Measurements from ENCODE around the gene TBC1D22B.
A peak's percentile ranks its signal among the peaks of the same experiment; 100 is the strongest.

TBC1D22B gene

DNA sequence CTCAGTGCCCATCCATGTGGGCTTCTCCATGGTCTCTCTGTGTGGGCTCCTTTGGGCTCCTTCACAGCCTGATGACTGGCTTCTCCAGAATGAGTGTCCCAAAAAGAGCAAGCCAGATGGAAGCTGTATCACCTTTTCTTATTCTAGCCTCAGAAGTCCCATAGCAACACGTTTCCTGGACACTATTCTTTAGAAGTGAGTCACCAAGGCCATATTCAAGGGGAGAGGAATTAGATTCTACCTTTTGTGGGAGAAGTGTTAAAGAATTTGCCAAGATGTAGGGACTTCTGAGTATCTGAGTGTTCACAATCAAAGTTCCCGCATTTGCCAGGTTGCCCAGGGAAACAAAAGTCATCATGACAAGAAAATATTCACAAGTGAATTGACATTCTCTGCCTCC is 20.7 kb upstream of the TBC1D22B start:
- no peak for DNase-seq (ENCODE audit: low read depth)
- no peak overlapping the region for H3K4me3 ChIP-seq (ENCODE audit: low read depth, low read length)
- TF ChIP-seq MAX (IDR thresholded peaks at IDR 0.05; ENCODE audit: low read depth, low read length): no peak
- TF ChIP-seq POLR2A (IDR thresholded peaks at IDR 0.05; ENCODE audit: extremely low read depth, insufficient read length): no peak
- no peak for TF ChIP-seq MYC (IDR thresholded peaks at IDR 0.05; ENCODE audit: low read depth, low read length)
- TF ChIP-seq CTCF (IDR thresholded peaks at IDR 0.05; ENCODE audit: low read depth, low read length): no peak

GRCh38 chr6:37237789-37238188 is 19.8 kb upstream of the TBC1D22B start:
- DNase-seq (ENCODE audit: low read depth): no peak
- no peak for TF ChIP-seq MAX (IDR thresholded peaks at IDR 0.05; ENCODE audit: low read depth, low read length)
- TF ChIP-seq MYC (IDR thresholded peaks at IDR 0.05; ENCODE audit: low read depth, low read length): no peak
- no peak for TF ChIP-seq CTCF (IDR thresholded peaks at IDR 0.05; ENCODE audit: low read depth, low read length)
- TF ChIP-seq POLR2A (IDR thresholded peaks at IDR 0.05; ENCODE audit: extremely low read depth, insufficient read length): no peak

GRCh38 chr6:37238381-37238780 is 19.2 kb upstream of the TBC1D22B start:
- TF ChIP-seq CTCF (IDR thresholded peaks at IDR 0.05; ENCODE audit: low read depth, low read length) (no peak), MYC (IDR thresholded peaks at IDR 0.05; ENCODE audit: low read depth, low read length) (no peak), POLR2A (IDR thresholded peaks at IDR 0.05; ENCODE audit: extremely low read depth, insufficient read length) (no peak), MAX (IDR thresholded peaks at IDR 0.05; ENCODE audit: low read depth, low read length) (no peak)

More at GRCh38 chr6:37237789-37238188, 19.8 kb upstream of the TBC1D22B start:
- H3K4me3 ChIP-seq (ENCODE audit: low read depth, low read length): no peak overlapping the region

DNA sequence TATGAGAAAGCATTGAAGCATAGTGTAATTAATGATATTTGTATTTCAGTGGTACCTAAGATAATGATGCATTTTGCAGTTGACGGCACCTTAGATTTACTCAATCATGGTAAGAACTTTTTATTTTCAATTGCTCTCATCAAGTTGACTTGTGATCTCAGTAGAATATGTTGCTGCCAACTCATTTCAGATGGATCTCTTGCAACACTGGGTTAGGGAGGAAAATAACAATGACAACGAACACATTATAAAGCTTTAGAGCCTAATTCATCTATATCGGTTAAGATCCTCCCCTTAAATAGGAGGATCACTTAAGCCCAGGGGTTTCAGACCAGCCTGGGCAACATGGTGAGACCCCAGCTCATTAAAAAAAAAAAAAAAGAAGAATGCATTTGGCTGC is 18.0 kb upstream of the TBC1D22B start:
- DNase-seq (ENCODE audit: low read depth): no peak
- TF ChIP-seq MAX (IDR thresholded peaks at IDR 0.05; ENCODE audit: low read depth, low read length): no peak
- no peak for TF ChIP-seq POLR2A (IDR thresholded peaks at IDR 0.05; ENCODE audit: extremely low read depth, insufficient read length)
- no peak for TF ChIP-seq CTCF (IDR thresholded peaks at IDR 0.05; ENCODE audit: low read depth, low read length)
- TF ChIP-seq MYC (IDR thresholded peaks at IDR 0.05; ENCODE audit: low read depth, low read length): no peak
- no peak overlapping the region for H3K4me3 ChIP-seq (ENCODE audit: low read depth, low read length)

More at GRCh38 chr6:37238381-37238780, 19.2 kb upstream of the TBC1D22B start:
- no peak overlapping the region for H3K4me3 ChIP-seq (ENCODE audit: low read depth, low read length)
- DNase-seq (ENCODE audit: low read depth): no peak

DNA sequence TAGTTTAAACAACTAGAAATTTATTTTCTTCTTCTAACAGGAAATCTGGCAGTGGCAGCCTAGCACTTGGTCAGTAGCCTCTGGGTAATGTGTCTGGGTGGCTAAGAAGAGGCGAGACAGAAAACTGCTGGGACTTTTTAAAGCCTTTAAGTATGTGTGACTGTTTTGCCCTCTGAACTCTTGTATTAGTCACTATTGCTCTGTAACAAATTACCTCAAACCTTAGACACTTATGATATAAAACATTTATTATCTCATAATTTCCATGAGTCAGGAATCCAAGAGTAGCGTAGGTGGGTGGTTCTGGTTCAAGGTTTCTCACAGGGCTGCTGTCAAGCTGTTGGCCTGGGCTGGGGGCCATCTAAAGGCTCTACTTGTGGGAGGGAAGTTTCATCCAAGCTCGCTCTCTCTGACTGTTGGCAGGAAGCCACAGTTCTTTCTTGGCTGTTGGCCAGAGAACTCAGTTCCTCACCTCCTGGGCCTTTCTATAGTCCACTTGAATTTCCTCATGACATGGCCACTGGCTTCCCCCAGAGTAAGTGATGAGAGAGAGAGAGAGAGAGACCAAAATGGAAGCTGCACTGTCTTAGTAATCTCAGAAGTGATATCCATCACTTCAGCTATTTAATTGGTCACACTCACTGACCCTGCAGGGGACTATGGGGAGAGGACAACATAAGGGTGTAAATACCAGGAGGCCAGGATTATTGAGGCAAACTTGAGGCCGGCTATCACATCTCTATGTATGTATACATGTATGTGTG is 17.4 kb upstream of the TBC1D22B start:
- peak; percentile 91 for DNase-seq (ENCODE audit: low read depth)
- no peak overlapping the region for H3K4me3 ChIP-seq (ENCODE audit: low read depth, low read length)
- TF ChIP-seq MYC (IDR thresholded peaks at IDR 0.05; ENCODE audit: low read depth, low read length) (peak; percentile 13; the same call in 1 of the 2 replicates), MAX (IDR thresholded peaks at IDR 0.05; ENCODE audit: low read depth, low read length) (no peak), CTCF (IDR thresholded peaks at IDR 0.05; ENCODE audit: low read depth, low read length) (no peak), POLR2A (IDR thresholded peaks at IDR 0.05; ENCODE audit: extremely low read depth, insufficient read length) (no peak)
